ENCODE data around the gene ZFP92.

ZFP92 gene

DNA sequence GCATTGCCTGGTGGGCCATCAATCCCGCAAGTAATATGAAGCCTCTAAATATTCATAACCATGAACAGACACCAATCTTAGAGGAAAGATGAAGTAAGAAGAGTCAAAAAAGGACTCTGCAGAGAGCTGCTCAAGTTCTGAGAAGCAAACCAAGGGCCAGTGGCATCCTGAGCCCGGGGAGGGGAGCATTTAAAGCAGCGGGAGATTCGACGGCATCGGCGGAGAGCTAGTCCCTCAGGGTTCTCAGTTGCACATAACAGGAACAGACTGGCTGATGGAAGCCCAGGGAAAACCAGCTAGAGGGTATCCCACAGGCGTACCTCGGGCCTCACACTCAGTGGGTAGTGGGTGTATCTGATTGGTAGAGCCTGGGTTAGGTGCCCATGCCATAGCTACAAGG is 5.3 kb upstream of the ZFP92 start:
- H3K4me1 ChIP-seq = no peaks in the 10 kb centered on the region
- DNase-seq = no peak
- no peaks in the 10 kb centered on the region for H3K9me3 ChIP-seq
- no peaks in the 10 kb centered on the region; the same call in 1 of the 2 replicates for H3K27me3 ChIP-seq
- H3K4me3 ChIP-seq (ENCODE audit: low read depth, low read length) = no peak overlapping the region
- no peaks in the 10 kb centered on the region for H3K36me3 ChIP-seq
- TF ChIP-seq, protein P1, sequence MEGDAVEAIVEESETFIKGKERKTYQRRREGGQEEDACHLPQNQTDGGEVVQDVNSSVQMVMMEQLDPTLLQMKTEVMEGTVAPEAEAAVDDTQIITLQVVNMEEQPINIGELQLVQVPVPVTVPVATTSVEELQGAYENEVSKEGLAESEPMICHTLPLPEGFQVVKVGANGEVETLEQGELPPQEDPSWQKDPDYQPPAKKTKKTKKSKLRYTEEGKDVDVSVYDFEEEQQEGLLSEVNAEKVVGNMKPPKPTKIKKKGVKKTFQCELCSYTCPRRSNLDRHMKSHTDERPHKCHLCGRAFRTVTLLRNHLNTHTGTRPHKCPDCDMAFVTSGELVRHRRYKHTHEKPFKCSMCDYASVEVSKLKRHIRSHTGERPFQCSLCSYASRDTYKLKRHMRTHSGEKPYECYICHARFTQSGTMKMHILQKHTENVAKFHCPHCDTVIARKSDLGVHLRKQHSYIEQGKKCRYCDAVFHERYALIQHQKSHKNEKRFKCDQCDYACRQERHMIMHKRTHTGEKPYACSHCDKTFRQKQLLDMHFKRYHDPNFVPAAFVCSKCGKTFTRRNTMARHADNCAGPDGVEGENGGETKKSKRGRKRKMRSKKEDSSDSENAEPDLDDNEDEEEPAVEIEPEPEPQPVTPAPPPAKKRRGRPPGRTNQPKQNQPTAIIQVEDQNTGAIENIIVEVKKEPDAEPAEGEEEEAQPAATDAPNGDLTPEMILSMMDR (IDR thresholded peaks at IDR 0.05; ENCODE audit: low read depth, low read length) = no peak

GRCh38 chrX:153406903-153407302 is 4.4 kb upstream of the ZFP92 start:
- H3K4me3 ChIP-seq (ENCODE audit: low read depth, low read length) = no peak overlapping the region
- peaks cover 7% of the 10 kb centered on the region; the same call in 1 of the 2 replicates for H3K27me3 ChIP-seq
- no peak for DNase-seq
- H3K9me3 ChIP-seq = no peaks in the 10 kb centered on the region
- no peaks in the 10 kb centered on the region for H3K36me3 ChIP-seq
- H3K4me1 ChIP-seq = no peaks in the 10 kb centered on the region
- TF ChIP-seq, protein P1 (IDR thresholded peaks at IDR 0.05; ENCODE audit: low read depth, low read length) = no peak

- no peak for DNase-seq
- Histone ChIP-seq H3K9me3 (no peaks in the 10 kb centered on the region), H3K36me3 (no peaks in the 10 kb centered on the region), H3K27me3 (peaks cover 8% of the 10 kb centered on the region), H3K4me3 (ENCODE audit: low read depth, low read length) (no peak overlapping the region), H3K4me1 (no peaks in the 10 kb centered on the region)
- TF ChIP-seq, protein P1 (IDR thresholded peaks at IDR 0.05; ENCODE audit: low read depth, low read length) = no peak
These were observed 3.5 kb upstream of the ZFP92 start for GRCh38 chrX:153407736-153408135.

DNA sequence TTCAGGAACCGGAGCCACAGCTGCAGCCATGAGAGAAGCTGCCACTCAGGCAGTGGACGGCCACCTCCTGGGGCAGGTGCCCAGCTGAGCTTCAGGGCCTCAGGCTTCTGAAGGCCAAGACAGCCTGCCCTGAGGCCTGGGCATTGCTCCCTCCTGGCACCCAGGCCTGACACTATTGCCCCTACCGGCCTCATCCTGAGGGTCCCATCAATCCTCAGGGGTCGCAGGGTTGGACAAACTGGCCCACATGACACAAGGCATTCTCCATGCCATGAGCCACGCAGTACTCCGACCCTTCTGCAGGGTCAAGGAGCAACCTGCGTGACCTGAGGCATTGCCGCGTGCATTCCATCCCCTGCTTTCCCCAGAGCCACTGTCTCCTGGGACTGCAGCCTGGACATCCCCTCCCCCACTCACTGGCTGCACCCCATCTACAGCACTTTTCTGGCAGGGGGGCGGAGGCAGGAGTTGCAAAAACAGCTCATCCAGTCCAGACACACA is 3.0 kb upstream of the ZFP92 start:
- H3K4me3 ChIP-seq (ENCODE audit: low read depth, low read length) = no peak overlapping the region
- no peak for DNase-seq
- TF ChIP-seq, protein P1 (IDR thresholded peaks at IDR 0.05; ENCODE audit: low read depth, low read length) = no peak
- H3K27me3 ChIP-seq = peaks cover 8% of the 10 kb centered on the region
- no peaks in the 10 kb centered on the region for H3K4me1 ChIP-seq
- no peaks in the 10 kb centered on the region for H3K9me3 ChIP-seq
- H3K36me3 ChIP-seq = no peaks in the 10 kb centered on the region

DNA sequence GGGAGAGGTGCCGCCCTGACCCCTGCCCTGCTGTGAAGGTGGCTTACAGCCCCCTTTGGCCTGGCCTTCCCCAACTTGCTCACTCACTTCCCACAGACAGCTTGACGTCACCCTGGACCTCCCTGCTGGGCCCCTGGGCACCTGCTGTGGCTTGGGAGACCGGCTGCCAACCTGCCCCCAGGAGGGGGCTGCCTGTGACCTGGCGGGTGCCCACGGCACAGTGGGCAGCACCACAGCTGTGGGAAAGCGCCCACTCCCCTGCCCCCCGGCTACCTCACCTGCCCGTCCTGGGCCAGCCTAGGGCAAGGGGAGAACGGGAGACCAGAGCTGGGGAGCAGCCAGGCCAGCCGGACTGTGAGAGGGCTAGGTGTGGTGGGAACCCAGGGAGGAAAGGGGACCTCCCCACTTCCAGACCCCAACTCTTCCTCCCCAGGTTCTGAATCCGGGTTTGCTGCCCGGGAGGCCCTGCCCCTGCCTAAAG is 2.4 kb upstream of the ZFP92 start:
- no peaks in the 10 kb centered on the region for H3K4me1 ChIP-seq
- peaks cover 8% of the 10 kb centered on the region for H3K27me3 ChIP-seq
- DNase-seq = no peak
- H3K9me3 ChIP-seq = no peaks in the 10 kb centered on the region
- TF ChIP-seq, protein P1 (IDR thresholded peaks at IDR 0.05; ENCODE audit: low read depth, low read length) = no peak
- H3K36me3 ChIP-seq = no peaks in the 10 kb centered on the region
- H3K4me3 ChIP-seq (ENCODE audit: low read depth, low read length) = no peak overlapping the region

DNA sequence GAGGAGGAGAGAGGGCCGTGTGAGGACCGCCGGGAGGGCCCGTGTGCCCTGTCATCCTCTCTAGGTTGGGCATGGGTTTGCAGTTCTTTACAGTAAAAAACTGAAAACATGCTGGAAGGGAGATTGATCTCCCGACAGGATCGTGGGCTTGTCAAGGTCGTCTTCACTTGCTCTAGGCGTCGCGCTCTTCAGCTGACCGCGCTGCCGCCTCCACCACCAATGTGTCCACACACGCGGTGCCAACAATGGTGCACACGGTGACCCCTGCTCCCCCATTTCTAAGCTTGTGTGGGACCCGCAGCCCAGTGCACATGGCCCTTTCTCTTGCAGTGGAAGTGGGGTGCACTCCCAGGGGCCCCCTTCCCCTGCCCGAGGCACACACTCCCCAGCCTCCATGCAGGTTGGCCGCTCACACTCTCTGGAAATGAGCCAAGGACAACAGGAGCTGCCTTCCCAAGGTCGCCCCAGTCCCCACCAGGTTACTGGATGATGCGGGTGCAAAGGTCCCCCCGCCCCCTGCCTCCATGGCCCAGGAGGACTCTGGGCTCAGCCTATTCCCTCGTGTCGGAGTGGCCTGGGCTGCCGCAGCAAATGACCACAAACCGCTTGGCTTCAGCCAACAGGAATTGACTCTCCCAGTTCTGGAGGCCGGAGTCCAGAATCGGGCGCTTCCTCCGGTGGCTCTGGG is 1.7 kb upstream of the ZFP92 start:
- no peak for DNase-seq
- no peaks in the 10 kb centered on the region for H3K9me3 ChIP-seq
- H3K4me1 ChIP-seq = no peaks in the 10 kb centered on the region

More for the DNA sequence above, 1.7 kb upstream of the ZFP92 start:
- no peak overlapping the region for H3K4me3 ChIP-seq (ENCODE audit: low read depth, low read length)
- peaks cover 8% of the 10 kb centered on the region for H3K27me3 ChIP-seq
- TF ChIP-seq, protein P1 (IDR thresholded peaks at IDR 0.05; ENCODE audit: low read depth, low read length) = no peak
- no peaks in the 10 kb centered on the region for H3K36me3 ChIP-seq

Measured in BE2C (cell line).